GM23338 (cell line): ENCODE measurements around the gene NFIB. TPM values are rescaled to one million over a fixed set of nuclear protein-coding genes. Genes with fewer than 3 reads are reported as not detected.

ENCODE experiments used
- ATAC-seq: fragments of 200-7000 bp; cut with Tn5 transposase; 3 replicates; pipeline ENCODE4 v1.9.1; 2020
- DNase-seq: peaks from one replicate; pipeline ENCODE4 v3.0.0-alpha.2; 2015; ENCODE audit warnings: low spot score
- H2AFZ ChIP-seq: fragments of 200-600 bp; sonication (generic); 2 replicates; pipeline ENCODE4 v1.8.0; 2016; ENCODE audit warnings: antibody characterized with exemption, mild to moderate bottlenecking, moderate library complexity
- H3F3A ChIP-seq: fragments of 200-600 bp; sonication (generic); replicated peaks from 2 replicates; pipeline ENCODE4 v1.8.0; 2017; ENCODE audit warnings: antibody characterized with exemption, mixed run types, low read depth
- H3K27ac ChIP-seq: fragments of 200-600 bp; sonication (generic); 2 replicates; pipeline ENCODE4 v1.6.1; 2016; ENCODE audit warnings: low read depth
- H3K27me3 ChIP-seq: fragments of 200-600 bp; sonication (generic); 2 replicates; pipeline ENCODE4 v1.8.0; 2016; ENCODE audit warnings: mild to moderate bottlenecking, mixed run types, moderate library complexity; ENCODE audit not compliant: insufficient read depth
- H3K36me3 ChIP-seq: fragments of 200-600 bp; sonication (generic); 2 replicates; pipeline ENCODE4 v1.8.0; 2016; ENCODE audit warnings: mild to moderate bottlenecking; ENCODE audit not compliant: insufficient read depth
- H3K4me1 ChIP-seq: fragments of 200-600 bp; sonication (generic); 2 replicates; pipeline ENCODE4 v1.8.0; 2016; ENCODE audit warnings: mild to moderate bottlenecking, moderate library complexity; ENCODE audit not compliant: insufficient read depth
- H3K4me2 ChIP-seq: fragments of 200-600 bp; sonication (generic); 2 replicates; pipeline ENCODE4 v1.7.1; 2017; ENCODE audit warnings: mixed run types
- H3K4me3 ChIP-seq: fragments of 200-600 bp; sonication (generic); 2 replicates; pipeline ENCODE4 v1.6.1; 2016; ENCODE audit warnings: mixed run types
- H3K79me2 ChIP-seq: fragments of 200-600 bp; sonication (generic); replicated peaks from 2 replicates; pipeline ENCODE4 v1.8.0; 2017; ENCODE audit warnings: mild to moderate bottlenecking; ENCODE audit not compliant: insufficient read depth
- H3K9me2 ChIP-seq: fragments of 200-600 bp; sonication (generic); 2 replicates; pipeline ENCODE4 v1.8.0; 2017; ENCODE audit not compliant: insufficient read depth
- H4K20me1 ChIP-seq: fragments of 200-600 bp; sonication (generic); replicated peaks from 2 replicates; pipeline ENCODE4 v1.8.0; 2017; ENCODE audit warnings: mild to moderate bottlenecking; ENCODE audit not compliant: insufficient read depth
- H3K27ac Mint-ChIP-seq: 2 replicates; pipeline ENCODE4 v1.8.0; 2020; ENCODE audit warnings: inconsistent platforms, mild to moderate bottlenecking, moderate library complexity, mixed read lengths
- H3K27me3 Mint-ChIP-seq: 3 replicates; pipeline ENCODE4 v1.8.0; 2022; ENCODE audit warnings: low read depth, mild to moderate bottlenecking, moderate library complexity, mixed read lengths, inconsistent platforms; ENCODE audit not compliant: insufficient read depth, poor library complexity
- H3K36me3 Mint-ChIP-seq: 3 replicates; pipeline ENCODE4 v1.8.0; 2021; ENCODE audit warnings: low read depth, mild to moderate bottlenecking, inconsistent platforms, moderate library complexity, mixed read lengths
- H3K4me1 Mint-ChIP-seq: 3 replicates; pipeline ENCODE4 v1.8.0; 2020; ENCODE audit warnings: mild to moderate bottlenecking, inconsistent platforms, mixed read lengths
- H3K4me3 Mint-ChIP-seq: 3 replicates; pipeline ENCODE4 v1.8.0; 2021; ENCODE audit warnings: moderate library complexity, mild to moderate bottlenecking, inconsistent platforms, mixed read lengths
- H3K9me3 Mint-ChIP-seq: 3 replicates; pipeline ENCODE4 v1.8.0; 2020; ENCODE audit warnings: moderate library complexity, mild to moderate bottlenecking, inconsistent platforms, mixed read lengths
- CREB1 ChIP-seq: fragments of 250-450 bp; sonication (Bioruptor Pico); IDR thresholded peaks from 2 replicates; pipeline ENCODE4 v1.5.0; 2020; ENCODE audit warnings: low read depth, mild to moderate bottlenecking, moderate library complexity
- CTCF ChIP-seq, 2 experiments: fragments of 200-600 bp in 1 of 2; sonication (generic) in 1 of 2; conservative IDR thresholded peaks; 2 replicates each; pipeline versions ENCODE4 v1.5.1 to v1.6.1; 2016 to 2017; ENCODE audit warnings: antibody characterized with exemption in 2 of 2, low read depth in 2 of 2, mild to moderate bottlenecking in 2 of 2, moderate library complexity in 1 of 2
- REST ChIP-seq: IDR thresholded peaks from one replicate; pipeline ENCODE4 v1.6.1; 2018; ENCODE audit warnings: antibody characterized with exemption; ENCODE audit not compliant: unreplicated experiment
- ZNF114 ChIP-seq: fragments of 250-450 bp; sonication (Bioruptor Pico); IDR thresholded peaks from 2 replicates; pipeline ENCODE4 v1.5.0; 2020; ENCODE audit warnings: mild to moderate bottlenecking, moderate library complexity
- polyA plus RNA-seq: library from polyadenylated mRNA; unstranded; fragments of >200 nt; fragmentation: Nextera tagmentation; extraction: Ambion mirVana; gene quantifications from 2 replicates; pipeline ENCODE4 v1.2.1, GENCODE V29; 2016
- total RNA-seq: library from RNA; depleted of rRNA; stranded (reverse); fragments of >200 nt; shearing (Covaris generic); gene quantifications from 2 replicates; pipeline ENCODE4 v1.2.3, GENCODE V29; 2014
- TF ChIP-seq, protein P1 (sequence below): fragments of 250-450 bp; sonication (Bioruptor Pico); IDR thresholded peaks from 2 replicates; pipeline ENCODE4 v1.5.0; 2020; ENCODE audit warnings: mild to moderate bottlenecking, moderate library complexity

The NFIB gene
- total and polyA plus RNA-seq, 2 experiments from 2014 or later: 3.9 to 4.7 TPM

DNA sequence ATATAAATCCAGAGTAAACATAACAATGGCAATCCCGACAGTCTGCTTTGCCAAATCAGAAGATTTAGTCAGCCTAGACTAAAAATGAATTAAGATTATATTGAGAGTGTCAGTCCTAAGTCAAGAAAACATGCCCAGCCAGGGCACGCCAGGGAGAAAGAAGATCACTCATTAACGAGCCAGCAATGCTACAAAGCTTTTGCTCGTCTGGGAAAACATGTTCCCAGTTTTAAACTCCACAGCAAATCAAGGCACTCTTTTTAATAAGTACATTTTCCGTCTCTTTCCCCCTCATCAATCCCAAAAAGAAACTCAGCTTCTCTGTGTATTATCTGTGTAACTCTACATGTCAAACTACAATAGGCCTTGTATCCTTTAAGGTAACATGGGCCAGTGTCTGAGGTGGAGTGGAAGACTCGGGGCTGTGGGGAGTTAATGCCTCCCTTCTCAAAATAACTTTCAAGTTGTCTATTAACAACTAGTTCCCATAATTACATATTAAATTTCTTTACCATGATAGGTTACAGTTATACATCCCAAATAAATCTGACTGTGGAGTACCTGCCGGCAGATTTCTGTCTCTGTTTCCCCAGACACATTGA lies 40.9 kb downstream of the NFIB start (continued):
- TF ChIP-seq CTCF (conservative IDR thresholded peaks at IDR 0.05; ENCODE audit: low read depth in 2 of 2) (no peak), ZNF114 (no peak), CREB1 (CRISPR knock-in tag) (no peak)
- TF ChIP-seq, protein P1, sequence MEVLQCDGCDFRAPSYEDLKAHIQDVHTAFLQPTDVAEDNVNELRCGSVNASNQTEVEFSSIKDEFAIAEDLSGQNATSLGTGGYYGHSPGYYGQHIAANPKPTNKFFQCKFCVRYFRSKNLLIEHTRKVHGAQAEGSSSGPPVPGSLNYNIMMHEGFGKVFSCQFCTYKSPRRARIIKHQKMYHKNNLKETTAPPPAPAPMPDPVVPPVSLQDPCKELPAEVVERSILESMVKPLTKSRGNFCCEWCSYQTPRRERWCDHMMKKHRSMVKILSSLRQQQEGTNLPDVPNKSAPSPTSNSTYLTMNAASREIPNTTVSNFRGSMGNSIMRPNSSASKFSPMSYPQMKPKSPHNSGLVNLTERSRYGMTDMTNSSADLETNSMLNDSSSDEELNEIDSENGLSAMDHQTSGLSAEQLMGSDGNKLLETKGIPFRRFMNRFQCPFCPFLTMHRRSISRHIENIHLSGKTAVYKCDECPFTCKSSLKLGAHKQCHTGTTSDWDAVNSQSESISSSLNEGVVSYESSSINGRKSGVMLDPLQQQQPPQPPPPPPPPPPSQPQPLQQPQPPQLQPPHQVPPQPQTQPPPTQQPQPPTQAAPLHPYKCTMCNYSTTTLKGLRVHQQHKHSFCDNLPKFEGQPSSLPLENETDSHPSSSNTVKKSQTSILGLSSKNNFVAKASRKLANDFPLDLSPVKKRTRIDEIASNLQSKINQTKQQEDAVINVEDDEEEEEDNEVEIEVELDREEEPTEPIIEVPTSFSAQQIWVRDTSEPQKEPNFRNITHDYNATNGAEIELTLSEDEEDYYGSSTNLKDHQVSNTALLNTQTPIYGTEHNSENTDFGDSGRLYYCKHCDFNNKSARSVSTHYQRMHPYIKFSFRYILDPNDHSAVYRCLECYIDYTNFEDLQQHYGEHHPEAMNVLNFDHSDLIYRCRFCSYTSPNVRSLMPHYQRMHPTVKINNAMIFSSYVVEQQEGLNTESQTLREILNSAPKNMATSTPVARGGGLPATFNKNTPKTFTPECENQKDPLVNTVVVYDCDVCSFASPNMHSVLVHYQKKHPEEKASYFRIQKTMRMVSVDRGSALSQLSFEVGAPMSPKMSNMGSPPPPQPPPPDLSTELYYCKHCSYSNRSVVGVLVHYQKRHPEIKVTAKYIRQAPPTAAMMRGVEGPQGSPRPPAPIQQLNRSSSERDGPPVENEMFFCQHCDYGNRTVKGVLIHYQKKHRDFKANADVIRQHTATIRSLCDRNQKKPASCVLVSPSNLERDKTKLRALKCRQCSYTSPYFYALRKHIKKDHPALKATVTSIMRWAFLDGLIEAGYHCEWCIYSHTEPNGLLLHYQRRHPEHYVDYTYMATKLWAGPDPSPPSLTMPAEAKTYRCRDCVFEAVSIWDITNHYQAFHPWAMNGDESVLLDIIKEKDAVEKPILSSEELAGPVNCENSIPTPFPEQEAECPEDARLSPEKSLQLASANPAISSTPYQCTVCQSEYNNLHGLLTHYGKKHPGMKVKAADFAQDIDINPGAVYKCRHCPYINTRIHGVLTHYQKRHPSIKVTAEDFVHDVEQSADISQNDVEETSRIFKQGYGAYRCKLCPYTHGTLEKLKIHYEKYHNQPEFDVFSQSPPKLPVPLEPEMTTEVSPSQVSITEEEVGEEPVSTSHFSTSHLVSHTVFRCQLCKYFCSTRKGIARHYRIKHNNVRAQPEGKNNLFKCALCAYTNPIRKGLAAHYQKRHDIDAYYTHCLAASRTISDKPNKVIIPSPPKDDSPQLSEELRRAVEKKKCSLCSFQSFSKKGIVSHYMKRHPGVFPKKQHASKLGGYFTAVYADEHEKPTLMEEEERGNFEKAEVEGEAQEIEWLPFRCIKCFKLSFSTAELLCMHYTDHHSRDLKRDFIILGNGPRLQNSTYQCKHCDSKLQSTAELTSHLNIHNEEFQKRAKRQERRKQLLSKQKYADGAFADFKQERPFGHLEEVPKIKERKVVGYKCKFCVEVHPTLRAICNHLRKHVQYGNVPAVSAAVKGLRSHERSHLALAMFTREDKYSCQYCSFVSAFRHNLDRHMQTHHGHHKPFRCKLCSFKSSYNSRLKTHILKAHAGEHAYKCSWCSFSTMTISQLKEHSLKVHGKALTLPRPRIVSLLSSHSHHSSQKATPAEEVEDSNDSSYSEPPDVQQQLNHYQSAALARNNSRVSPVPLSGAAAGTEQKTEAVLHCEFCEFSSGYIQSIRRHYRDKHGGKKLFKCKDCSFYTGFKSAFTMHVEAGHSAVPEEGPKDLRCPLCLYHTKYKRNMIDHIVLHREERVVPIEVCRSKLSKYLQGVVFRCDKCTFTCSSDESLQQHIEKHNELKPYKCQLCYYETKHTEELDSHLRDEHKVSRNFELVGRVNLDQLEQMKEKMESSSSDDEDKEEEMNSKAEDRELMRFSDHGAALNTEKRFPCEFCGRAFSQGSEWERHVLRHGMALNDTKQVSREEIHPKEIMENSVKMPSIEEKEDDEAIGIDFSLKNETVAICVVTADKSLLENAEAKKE: no peak

DNA sequence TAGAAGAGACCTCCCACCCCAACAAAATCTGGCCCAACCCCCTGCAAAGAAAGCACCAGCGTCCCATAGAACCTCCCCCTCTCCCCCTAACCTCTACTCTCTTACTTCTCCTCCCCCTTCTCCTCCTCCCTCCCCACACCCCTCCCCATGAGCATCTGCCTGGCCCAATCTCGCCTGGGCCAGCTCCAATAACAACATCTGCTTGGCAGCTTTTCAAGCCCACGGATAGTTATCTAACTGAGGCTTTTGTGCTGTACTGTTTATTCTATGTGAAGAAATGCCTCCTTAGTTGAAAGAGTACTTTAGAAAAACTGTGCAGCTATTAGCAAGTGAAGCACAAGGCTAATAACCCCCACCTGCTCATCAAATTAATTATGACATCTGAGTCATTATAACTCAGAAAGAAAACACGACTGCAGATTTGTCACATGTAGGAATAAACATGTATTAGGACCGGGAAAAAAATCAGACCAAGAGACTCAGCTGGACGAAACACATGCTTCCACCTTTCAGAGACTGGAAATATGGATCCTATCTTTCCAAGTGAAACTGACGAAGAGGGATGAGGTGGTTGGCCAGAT lies 42.8 kb downstream of the NFIB start:
- Histone ChIP-seq H2AFZ (no peak overlapping the region), H3F3A (peaks cover 7% of the 10 kb centered on the region; the same call in 1 of the 2 replicates), H3K4me1 (peaks cover 37% of the 10 kb centered on the region), H3K4me2 (0 out of 2 replicates have a peak overlapping the region, but pooled peaks have one; percentile 23), H3K36me3 (no peaks in the 10 kb centered on the region), H3K79me2 (no peaks in the 10 kb centered on the region), H3K27me3 (no peaks in the 10 kb centered on the region), H3K9me2 (no peaks in the 10 kb centered on the region), H3K4me3 (no peak overlapping the region), H4K20me1 (no peaks in the 10 kb centered on the region), H3K27ac (no peak overlapping the region)
- H3K27ac Mint-ChIP-seq: peak overlapping the region; percentile 36; the same call in 1 of the 2 replicates
- peaks cover 4% of the 10 kb centered on the region; the same call in 2 of the 3 replicates for H3K36me3 Mint-ChIP-seq
- H3K9me3 Mint-ChIP-seq: no peaks in the 10 kb centered on the region
- H3K4me3 Mint-ChIP-seq: no peak overlapping the region
- peaks cover 2% of the 10 kb centered on the region for H3K27me3 Mint-ChIP-seq
- peaks cover 53% of the 10 kb centered on the region for H3K4me1 Mint-ChIP-seq
- ATAC-seq: peak; percentile 44
- peak; percentile 47 for DNase-seq
- no peak for TF ChIP-seq REST
